ENCODE measurements around the gene ZNF112.

ZNF112 gene

DNA sequence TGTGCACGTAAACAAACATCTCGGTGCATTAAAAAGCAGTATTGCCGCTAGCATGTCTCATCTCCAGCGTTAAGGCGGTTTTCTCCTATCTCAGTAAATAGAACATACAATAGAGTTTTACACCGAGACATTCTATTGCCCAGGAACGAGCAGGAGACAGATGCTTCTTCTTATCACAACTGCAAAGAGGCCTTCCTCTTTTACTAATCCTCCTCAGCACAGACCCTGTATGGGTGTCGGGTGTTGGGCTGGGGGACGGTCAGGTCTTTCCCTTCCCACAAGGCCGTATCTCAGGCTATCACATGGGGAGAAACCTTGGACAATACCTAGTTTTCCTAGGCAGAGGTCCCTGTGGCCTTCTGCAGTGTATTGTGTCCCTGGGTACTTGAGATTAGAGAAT, 75.6 kb downstream of the ZNF112 start:
- peak; percentile 0 for DNase-seq

GRCh38 chr19:44278181-44278690, 78.2 kb downstream of the ZNF112 start:
- DNase-seq: no peak

DNA sequence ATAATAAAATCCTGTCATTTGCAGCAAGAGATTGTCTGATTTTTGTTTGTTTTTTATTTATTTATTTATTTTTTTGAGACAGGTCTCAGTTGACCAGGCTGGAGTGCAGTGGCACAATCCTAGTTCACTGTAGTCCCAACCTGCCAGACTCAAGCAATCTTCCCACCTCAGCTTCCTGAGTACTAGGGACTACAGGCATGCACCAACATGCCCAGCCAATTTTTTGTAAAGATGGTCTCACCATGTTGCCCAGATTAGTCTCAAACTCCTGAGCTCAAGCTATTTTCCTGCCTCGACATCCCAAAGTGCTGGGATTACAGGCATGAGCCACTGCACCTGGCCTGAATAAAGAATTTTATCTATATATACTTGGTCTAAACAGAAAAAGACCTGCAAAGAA, 79.1 kb downstream of the ZNF112 start:
- no peak for DNase-seq
